ENCODE data around the gene NUSAP1. TPM values are rescaled to one million over a fixed set of nuclear protein-coding genes. Genes with fewer than 3 reads are reported as not detected.
"Not testable (repeated sequence)": the region's sequence is repeated elsewhere in the genome, so short reads cannot be mapped to it uniquely, and the experiment has no call there.

Gene NUSAP1
- polyA plus RNA-seq, 10 donors: 26.1 to 65.9 (median 39.5) TPM

DNA sequence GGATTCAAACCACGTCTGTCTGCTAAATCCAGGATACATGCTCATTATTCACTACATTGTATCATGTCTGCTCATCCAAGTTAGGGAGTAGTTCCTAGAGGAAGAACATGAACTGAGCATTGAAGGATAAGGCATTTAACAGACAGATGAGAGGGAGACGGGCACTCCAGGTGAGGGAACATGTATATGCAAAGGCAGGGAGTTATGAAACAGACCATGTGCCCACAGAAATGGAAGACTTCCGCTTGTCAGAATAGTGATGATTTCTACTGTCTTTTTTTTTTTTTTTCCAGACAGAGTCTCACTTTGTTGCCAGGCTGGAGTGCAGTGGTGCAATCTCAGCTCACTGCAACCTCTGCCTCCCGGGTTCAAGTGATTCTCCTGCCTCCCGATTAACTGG lies 74.7 kb downstream of the NUSAP1 start:
- no peak for DNase-seq

- DNase-seq: no peak
Observed at GRCh38 chr15:41408234-41408641, 75.6 kb downstream of the NUSAP1 start.

DNA sequence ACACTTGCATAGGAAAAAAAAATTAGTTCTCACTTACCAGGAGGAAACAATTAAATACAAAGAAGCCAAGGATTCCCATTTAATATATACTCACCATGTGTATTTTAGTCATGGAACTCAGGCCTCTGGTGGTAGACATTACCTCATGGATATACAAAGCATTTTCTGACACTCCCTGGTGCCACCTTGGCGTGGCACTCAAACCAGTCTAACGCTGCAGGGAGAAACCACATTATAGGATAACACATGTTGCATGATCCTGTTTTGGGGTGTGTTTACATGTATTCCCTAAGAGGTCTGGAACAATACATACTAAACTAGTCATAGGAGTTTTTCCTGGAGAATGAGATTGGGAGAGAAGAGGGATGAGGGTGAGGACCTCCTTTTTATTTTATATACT lies 78.3 kb downstream of the NUSAP1 start:
- DNase-seq: no peak

DNA sequence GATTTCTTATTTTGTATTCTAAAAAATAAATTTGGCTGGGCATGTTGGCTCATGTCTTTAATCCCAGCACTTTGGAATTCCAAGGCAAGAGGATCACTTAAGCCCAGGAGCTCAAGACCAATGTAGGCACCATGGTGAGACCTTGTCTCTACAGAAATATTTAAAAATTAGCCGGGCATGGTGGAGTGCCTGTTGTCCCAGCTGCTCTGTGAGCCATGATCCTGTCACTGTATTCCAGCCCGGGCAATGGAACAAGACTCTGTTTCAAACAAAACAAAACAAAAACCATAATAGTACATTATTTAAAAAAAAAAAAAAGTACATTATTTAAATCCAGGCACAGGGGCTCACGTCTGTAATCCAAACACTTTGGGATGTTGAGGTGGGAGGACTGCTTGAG lies 78.8 kb downstream of the NUSAP1 start:
- DNase-seq: no peak

GRCh38 chr15:41416128-41416741 lies 83.6 kb downstream of the NUSAP1 start:
- DNase-seq: no peak

DNA sequence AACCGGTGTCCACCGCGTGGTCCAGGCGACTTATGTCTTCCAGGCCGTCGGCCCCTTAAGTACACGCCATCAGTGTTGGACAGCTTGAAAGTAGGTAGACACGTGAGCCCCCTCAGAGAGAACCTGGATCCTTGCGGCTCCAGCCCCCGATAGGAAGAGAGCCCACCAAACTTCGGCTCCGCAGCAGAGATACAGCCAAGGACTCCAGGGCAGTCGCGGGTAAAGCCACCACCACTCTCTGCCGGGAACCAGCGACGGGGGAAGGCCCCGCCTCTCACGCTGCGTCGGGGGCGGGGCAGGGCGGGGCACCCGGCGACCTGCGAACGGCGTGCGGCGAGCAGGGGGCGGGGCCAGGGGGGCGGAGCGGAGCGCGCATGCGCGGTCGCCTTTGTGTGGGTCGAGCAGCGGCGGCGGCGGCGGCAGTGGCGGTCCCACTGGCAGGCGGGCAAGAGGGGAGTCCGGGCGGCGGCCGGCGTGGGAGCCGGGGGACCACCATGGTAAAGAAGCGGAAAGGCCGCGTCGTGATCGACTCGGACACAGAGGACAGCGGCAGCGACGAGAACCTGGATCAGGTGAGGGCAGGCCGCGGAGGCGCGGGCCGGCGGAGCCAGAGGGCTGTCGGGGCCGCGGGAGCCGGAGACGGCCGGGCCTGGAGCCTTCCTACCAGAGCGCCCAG lies 84.2 kb downstream of the NUSAP1 start, which contains the start of gene RTF1:
Gene RTF1 (plus strand): TSS at position 354 of the 676 bp plus-strand sequence. CDS start 21 bp downstream, at position 375.
- peak; percentile 92 to 98 (median 96) for DNase-seq

DNA sequence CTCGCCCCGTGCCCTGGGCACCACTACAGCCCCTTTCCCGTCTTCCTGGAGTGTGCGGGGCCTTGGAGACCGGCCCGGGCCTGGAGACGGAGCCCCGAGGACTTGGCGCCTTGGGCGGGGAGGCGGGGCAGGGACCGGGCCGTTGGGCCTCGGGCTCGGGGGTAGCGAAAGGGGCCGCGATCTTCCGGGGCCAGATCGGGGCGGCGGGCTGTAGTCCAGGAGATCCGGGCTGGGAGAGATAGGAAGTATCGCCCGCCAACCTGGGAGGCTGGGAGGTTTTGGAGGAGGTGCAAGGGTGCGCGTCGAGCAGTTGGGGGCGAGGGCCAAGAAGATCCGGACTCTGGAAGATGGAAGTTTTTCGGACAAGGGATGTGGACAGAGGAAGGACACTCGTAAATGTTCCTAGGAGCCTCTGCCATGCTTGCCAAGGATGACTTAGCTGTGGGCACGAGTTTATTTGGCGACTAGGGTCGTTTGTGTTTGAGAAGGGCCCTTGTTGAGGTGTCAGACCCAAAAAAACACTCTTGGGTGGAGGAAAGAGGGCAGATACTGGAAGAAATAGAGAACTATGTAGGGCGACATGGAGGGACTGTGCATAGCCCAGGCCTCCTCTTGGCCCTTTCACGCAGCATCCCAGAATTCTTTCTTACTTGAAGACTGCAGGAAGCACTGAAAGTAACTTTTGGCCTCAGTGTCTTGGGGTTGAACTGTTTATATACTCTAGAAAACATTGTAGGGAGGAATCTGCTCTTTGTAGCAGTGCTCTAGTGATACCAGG lies 84.9 kb downstream of the NUSAP1 start:
- DNase-seq: peak in 2 of 3 donors; percentile 16 to 43

- no peak for DNase-seq
Observed at GRCh38 chr15:41423979-41424659, 91.4 kb downstream of the NUSAP1 start.

GRCh38 chr15:41424809-41425208 lies 92.1 kb downstream of the NUSAP1 start:
- DNase-seq: no peak

DNA sequence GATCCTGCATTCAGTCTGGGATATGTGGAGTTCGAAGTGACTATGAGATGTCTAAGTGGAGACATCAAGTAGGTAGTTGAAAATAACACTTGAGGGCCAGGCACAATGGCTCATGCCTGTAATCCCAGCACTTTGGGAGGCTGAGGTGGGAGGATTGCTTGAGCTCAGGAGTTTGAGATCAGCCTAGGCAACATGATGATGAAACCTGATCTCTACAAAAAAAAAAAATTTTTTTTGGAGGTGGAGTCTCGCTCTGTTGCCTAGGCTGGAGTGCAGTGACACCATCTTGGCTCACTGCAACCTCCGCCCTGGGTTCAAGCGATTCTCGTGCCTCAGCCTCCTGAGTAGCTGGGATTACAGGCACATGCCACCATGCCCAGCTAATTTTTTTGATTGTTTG lies 93.2 kb downstream of the NUSAP1 start:
- DNase-seq: not testable (repeated sequence)

DNA sequence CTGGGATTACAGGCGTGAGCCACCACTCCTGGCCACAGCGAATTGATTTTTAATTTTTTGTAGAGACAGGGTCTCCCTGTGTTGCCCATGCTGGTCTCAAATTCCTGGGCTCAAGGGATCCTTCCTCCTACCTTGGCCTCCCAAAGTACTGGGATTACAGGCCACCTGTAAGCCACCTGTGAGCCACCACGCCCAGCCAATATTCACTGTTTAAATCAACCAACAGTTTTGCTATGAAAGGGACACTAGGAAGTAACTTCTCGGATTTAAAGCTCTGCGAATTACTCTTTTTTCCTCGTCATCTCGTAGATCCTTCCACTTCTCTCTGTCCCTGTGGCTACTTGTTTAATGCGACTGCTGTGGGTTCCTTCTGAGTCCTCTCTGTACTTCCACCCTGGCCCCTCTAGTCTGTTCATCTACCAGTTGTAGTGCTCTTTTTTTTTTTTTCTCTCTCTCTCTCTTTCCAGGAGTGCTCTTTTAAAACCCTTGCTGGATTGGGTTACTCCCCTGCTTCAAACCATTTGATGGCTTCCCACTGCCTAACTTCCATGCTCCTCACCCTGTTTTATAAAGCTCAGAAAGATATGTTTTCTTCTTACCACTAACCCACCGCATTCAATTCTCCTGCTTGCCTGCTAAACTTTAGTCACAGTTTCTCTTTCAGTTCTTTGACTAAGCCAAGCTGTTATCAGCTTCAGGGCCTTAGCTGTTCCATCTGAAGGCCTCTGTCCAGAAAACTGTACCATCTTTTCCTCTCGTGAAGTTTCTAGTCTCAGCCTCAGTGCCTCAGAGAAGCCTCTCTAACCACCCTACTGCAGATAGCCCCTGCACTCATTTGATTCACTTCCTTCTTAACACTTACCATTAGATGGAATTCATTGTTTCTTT lies 96.6 kb downstream of the NUSAP1 start:
- no peak for DNase-seq

Other genes starting within 250 kb of the NUSAP1 start
- gene INO80, start 216.6 kb upstream of the NUSAP1 start, polyA plus RNA-seq (ENCODE audit: insufficient read length in 10 of 10): 10 to 100 TPM; 11.9 to 19.0 (median 14.7) TPM
- not detected for gene EXD1, start 102.1 kb upstream of the NUSAP1 start, polyA plus RNA-seq (ENCODE audit: insufficient read length in 10 of 10)
- gene CHP1, start 101.6 kb upstream of the NUSAP1 start, polyA plus RNA-seq (ENCODE audit: insufficient read length in 10 of 10): 10 to 100 TPM; 39.4 to 62.0 (median 50.8) TPM
- gene OIP5, start 290 bp upstream of the NUSAP1 start, polyA plus RNA-seq (ENCODE audit: insufficient read length in 10 of 10): 1 to 10 TPM; 3.1 to 6.7 (median 4.0) TPM
- gene NDUFAF1, start 69.6 kb downstream of the NUSAP1 start, polyA plus RNA-seq (ENCODE audit: insufficient read length in 10 of 10): 10 to 100 TPM; 17.0 to 21.2 (median 18.8) TPM
- gene RTF1, start 84.2 kb downstream of the NUSAP1 start, polyA plus RNA-seq (ENCODE audit: insufficient read length in 10 of 10): 10 to 100 TPM; 35.9 to 58.2 (median 44.5) TPM
- gene ITPKA, start 161.0 kb downstream of the NUSAP1 start, polyA plus RNA-seq (ENCODE audit: insufficient read length in 10 of 10): under 1 TPM in 7 of 10 donors, not detected in 3; 0.32 to 0.94 (median 0.53) TPM
- 10 to 100 TPM in 3 of 10 donors, 1 to 10 TPM in 7; 6.4 to 14.2 (median 8.6) TPM for gene LTK, start 180.9 kb downstream of the NUSAP1 start, polyA plus RNA-seq (ENCODE audit: insufficient read length in 10 of 10)
- gene RPAP1, start 211.4 kb downstream of the NUSAP1 start, polyA plus RNA-seq (ENCODE audit: insufficient read length in 10 of 10): 10 to 100 TPM; 16.6 to 29.4 (median 22.2) TPM
- 10 to 100 TPM; 17.2 to 34.4 (median 19.8) TPM for gene TYRO3, start 226.3 kb downstream of the NUSAP1 start, polyA plus RNA-seq (ENCODE audit: insufficient read length in 10 of 10)